ENCODE results near the gene OGFOD1. TPM values are rescaled to one million over a fixed set of nuclear protein-coding genes. Genes with fewer than 3 reads are reported as not detected.
A peak's percentile ranks its signal among the peaks of the same experiment; 100 is the strongest.

OGFOD1 gene
- total and polyA plus RNA-seq, 9 of the 15 experiments (the other 6 are each of a cell fraction or from before 2014, with no cell fraction given) = 60.4 to 134 (median 85.8) TPM

- TF ChIP-seq TAL1 (IDR thresholded peaks at IDR 0.05) (peak; percentile 32; the same call in 1 of the 2 replicates), CREBBP (IDR thresholded peaks at IDR 0.05; ENCODE audit: low read depth, low read length) (no peak), ZNF143 (CRISPR knock-in tag; IDR thresholded peaks at IDR 0.05) (no peak), HNRNPK (IDR thresholded peaks at IDR 0.05; ENCODE audit: low read depth, low read length, poor library complexity, severe bottlenecking) (no peak), ZNF184 (CRISPR knock-in tag; IDR thresholded peaks at IDR 0.05) (no peak), MBD1 (CRISPR knock-in tag; IDR thresholded peaks at IDR 0.05) (no peak), ZNF561 (CRISPR knock-in tag; conservative IDR thresholded peaks at IDR 0.05) (no peak), ZNF24 (IDR thresholded peaks at IDR 0.05) (no peak), SAFB2 (IDR thresholded peaks at IDR 0.05; ENCODE audit: borderline replicate concordance, low read depth, low read length, severe bottlenecking) (no peak), ZC3H11A (IDR thresholded peaks at IDR 0.05; ENCODE audit: low read depth, low read length) (no peak), RUNX1 (IDR thresholded peaks at IDR 0.05; ENCODE audit: low read depth) (no peak), ZNF146 (CRISPR knock-in tag; IDR thresholded peaks at IDR 0.05; ENCODE audit: unreplicated experiment) (no peak), RREB1 (CRISPR knock-in tag; IDR thresholded peaks at IDR 0.05) (0 out of 2 replicates have a peak, but pooled peaks have one; percentile 32), KHSRP (IDR thresholded peaks at IDR 0.05) (no peak), MAFG (tag; conservative IDR thresholded peaks at IDR 0.05) (no peak), ZNF197 (CRISPR knock-in tag; IDR thresholded peaks at IDR 0.05; ENCODE audit: low read depth) (no peak), JUND (IDR thresholded peaks at IDR 0.05; ENCODE audit: borderline replicate concordance, low read depth, low read length) (peak; percentile 80), JUND (tag; IDR thresholded peaks at IDR 0.05; ENCODE audit: borderline replicate concordance, low read depth, low read length) (peak; percentile 31; the same call in 1 of the 3 replicates)
- TF ChIP-seq, protein P1, sequence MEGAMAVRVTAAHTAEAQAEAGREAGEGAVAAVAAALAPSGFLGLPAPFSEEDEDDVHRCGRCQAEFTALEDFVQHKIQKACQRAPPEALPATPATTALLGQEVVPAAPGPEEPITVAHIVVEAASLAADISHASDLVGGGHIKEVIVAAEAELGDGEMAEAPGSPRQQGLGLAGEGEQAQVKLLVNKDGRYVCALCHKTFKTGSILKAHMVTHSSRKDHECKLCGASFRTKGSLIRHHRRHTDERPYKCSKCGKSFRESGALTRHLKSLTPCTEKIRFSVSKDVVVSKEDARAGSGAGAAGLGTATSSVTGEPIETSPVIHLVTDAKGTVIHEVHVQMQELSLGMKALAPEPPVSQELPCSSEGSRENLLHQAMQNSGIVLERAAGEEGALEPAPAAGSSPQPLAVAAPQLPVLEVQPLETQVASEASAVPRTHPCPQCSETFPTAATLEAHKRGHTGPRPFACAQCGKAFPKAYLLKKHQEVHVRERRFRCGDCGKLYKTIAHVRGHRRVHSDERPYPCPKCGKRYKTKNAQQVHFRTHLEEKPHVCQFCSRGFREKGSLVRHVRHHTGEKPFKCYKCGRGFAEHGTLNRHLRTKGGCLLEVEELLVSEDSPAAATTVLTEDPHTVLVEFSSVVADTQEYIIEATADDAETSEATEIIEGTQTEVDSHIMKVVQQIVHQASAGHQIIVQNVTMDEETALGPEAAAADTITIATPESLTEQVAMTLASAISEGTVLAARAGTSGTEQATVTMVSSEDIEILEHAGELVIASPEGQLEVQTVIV (CRISPR knock-in tag; IDR thresholded peaks at IDR 0.05; ENCODE audit: borderline replicate concordance) = no peak
Observed at GRCh38 chr16:56478281-56479049, 27.1 kb downstream of the OGFOD1 start (continued).
